Brain microvascular endothelial cell (primary cell): ENCODE measurements around the gene APH1A.
"Not testable (repeated sequence)": the region's sequence is repeated elsewhere in the genome, so short reads cannot be mapped to it uniquely, and the experiment has no call there.

Experiments
- DNase-seq: peaks from one replicate; pipeline ENCODE4 v3.0.0-alpha.2; 2020
- H3K27ac ChIP-seq: fragments of 250-450 bp; sonication (Bioruptor Pico); 2 replicates; pipeline ENCODE4 v1.5.1; 2020; ENCODE audit warnings: mild to moderate bottlenecking, moderate library complexity
- H3K27me3 ChIP-seq: fragments of 250-450 bp; sonication (Bioruptor Pico); replicated peaks from 2 replicates; pipeline ENCODE4 v1.5.1; 2020; ENCODE audit warnings: mild to moderate bottlenecking
- H3K36me3 ChIP-seq: fragments of 250-450 bp; sonication (Bioruptor Pico); replicated peaks from 2 replicates; pipeline ENCODE4 v1.5.1; 2020; ENCODE audit warnings: mild to moderate bottlenecking
- H3K4me3 ChIP-seq: 2 replicates; pipeline ENCODE4 v1.5.1; 2011; ENCODE audit warnings: low read depth, mild to moderate bottlenecking, control low read depth, low read length, moderate library complexity
- CTCF ChIP-seq: IDR thresholded peaks from 2 replicates; pipeline ENCODE4 v1.5.1; 2011; ENCODE audit warnings: low read depth, mild to moderate bottlenecking, moderate library complexity, low read length, control low read depth, inconsistent platforms; ENCODE audit errors: missing control alignments
- in situ Hi-C: cut with HindIII; loops from 2 replicates; pipeline ENCODE4 v1.10.0; 2017; ENCODE audit warnings: low sequenced_read_pairs, low pct_ligation_motif_present

The APH1A gene

GRCh38 chr1:150268705-150269403 is at the start of gene APH1A:
Gene APH1A, minus strand, starts transcription at chr1:150269016. Its CDS starts 206 bp downstream, at chr1:150268810.
- DNase-seq, result peak; percentile 97
- Histone ChIP-seq H3K4me3 (peak within 1 kb of the TSS; percentile 89), H3K36me3 (peaks cover 20% of the 10 kb centered on the region), H3K27ac (peak within 1 kb of the TSS; percentile 77), H3K27me3 (no peaks in the 10 kb centered on the region)
- no peak for TF ChIP-seq CTCF
- in situ Hi-C loops, result no loop called here

GRCh38 chr1:150314691-150315090 is 45.9 kb upstream of the APH1A start:
- H3K4me3 ChIP-seq, H3K27ac ChIP-seq, H3K36me3 ChIP-seq, H3K27me3 ChIP-seq, in situ Hi-C loops, DNase-seq: not testable (repeated sequence)

GRCh38 chr1:150311762-150312161 is 42.9 kb upstream of the APH1A start:
- Histone ChIP-seq H3K27ac (no peak overlapping the region), H3K27me3 (no peaks in the 10 kb centered on the region), H3K4me3 (no peak overlapping the region), H3K36me3 (peaks cover 12% of the 10 kb centered on the region)
- in situ Hi-C loops, result no loop called here
- DNase-seq, result no peak
- TF ChIP-seq CTCF, result no peak

- no peak for DNase-seq
- in situ Hi-C loops, result no loop called here
- TF ChIP-seq CTCF, result no peak
- no peak overlapping the region for H3K27ac ChIP-seq
- peaks cover 17% of the 10 kb centered on the region for H3K36me3 ChIP-seq
- no peaks in the 10 kb centered on the region for H3K27me3 ChIP-seq
- H3K4me3 ChIP-seq, result no peak overlapping the region
Measured at GRCh38 chr1:150309758-150310508, 41.1 kb upstream of the APH1A start.

- DNase-seq, H3K27ac ChIP-seq, H3K27me3 ChIP-seq, in situ Hi-C loops, H3K4me3 ChIP-seq: not testable (repeated sequence)
- H3K36me3 ChIP-seq, result peaks cover 25% of the 10 kb centered on the region
Measured at GRCh38 chr1:150308585-150308984, 39.8 kb upstream of the APH1A start.

- Histone ChIP-seq H3K27me3 (no peaks in the 10 kb centered on the region), H3K27ac (no peak overlapping the region), H3K4me3 (no peak overlapping the region), H3K36me3 (peaks cover 46% of the 10 kb centered on the region)
- TF ChIP-seq CTCF, result no peak
- DNase-seq, result no peak
- in situ Hi-C loops, result no loop called here
Measured at GRCh38 chr1:150302902-150303301, 34.1 kb upstream of the APH1A start.

GRCh38 chr1:150302338-150302737 is 33.5 kb upstream of the APH1A start:
- Histone ChIP-seq H3K27me3 (no peaks in the 10 kb centered on the region), H3K4me3 (no peak overlapping the region), H3K27ac (no peak overlapping the region), H3K36me3 (peaks cover 41% of the 10 kb centered on the region)
- DNase-seq, result no peak
- in situ Hi-C loops, result no loop called here
- no peak for TF ChIP-seq CTCF
